ENCODE data around the gene EMC9.

EMC9 gene

GRCh38 chr14:24177041-24177825 lies 35.8 kb upstream of the EMC9 start:
- no peak for TF ChIP-seq POLR2AphosphoS5 (IDR thresholded peaks at IDR 0.05; ENCODE audit: low read depth, low read length)
- no peak for TF ChIP-seq FOXP2 (optimal IDR thresholded peaks at IDR 0.05; ENCODE audit: borderline replicate concordance, extremely low read depth, extremely low read length, insufficient read depth)
- no peak for TF ChIP-seq SIN3A (IDR thresholded peaks at IDR 0.05; ENCODE audit: borderline replicate concordance, insufficient read depth, low read length)
- no peak for TF ChIP-seq REST (IDR thresholded peaks at IDR 0.05; ENCODE audit: insufficient read depth in 1 of 2, low read depth in 2 of 2, low read length in 2 of 2)
- no peak for TF ChIP-seq TAF1 (IDR thresholded peaks at IDR 0.05; ENCODE audit: borderline replicate concordance, insufficient read depth, low read length)

GRCh38 chr14:24176599-24176998 lies 35.2 kb upstream of the EMC9 start:
- TF ChIP-seq REST (IDR thresholded peaks at IDR 0.05; ENCODE audit: insufficient read depth in 1 of 2, low read depth in 2 of 2, low read length in 2 of 2) (no peak), POLR2AphosphoS5 (IDR thresholded peaks at IDR 0.05; ENCODE audit: low read depth, low read length) (no peak), FOXP2 (optimal IDR thresholded peaks at IDR 0.05; ENCODE audit: borderline replicate concordance, extremely low read depth, extremely low read length, insufficient read depth) (no peak), SIN3A (IDR thresholded peaks at IDR 0.05; ENCODE audit: borderline replicate concordance, insufficient read depth, low read length) (no peak), TAF1 (IDR thresholded peaks at IDR 0.05; ENCODE audit: borderline replicate concordance, insufficient read depth, low read length) (no peak)

GRCh38 chr14:24172871-24173281 lies 31.5 kb upstream of the EMC9 start:
- TF ChIP-seq SIN3A (IDR thresholded peaks at IDR 0.05; ENCODE audit: borderline replicate concordance, insufficient read depth, low read length): no peak
- no peak for TF ChIP-seq TAF1 (IDR thresholded peaks at IDR 0.05; ENCODE audit: borderline replicate concordance, insufficient read depth, low read length)
- TF ChIP-seq REST (IDR thresholded peaks at IDR 0.05; ENCODE audit: insufficient read depth in 1 of 2, low read depth in 2 of 2, low read length in 2 of 2): no peak
- no peak for TF ChIP-seq POLR2AphosphoS5 (IDR thresholded peaks at IDR 0.05; ENCODE audit: low read depth, low read length)
- TF ChIP-seq FOXP2 (optimal IDR thresholded peaks at IDR 0.05; ENCODE audit: borderline replicate concordance, extremely low read depth, extremely low read length, insufficient read depth): no peak

GRCh38 chr14:24172261-24172860 lies 31.0 kb upstream of the EMC9 start:
- TF ChIP-seq SIN3A (IDR thresholded peaks at IDR 0.05; ENCODE audit: borderline replicate concordance, insufficient read depth, low read length) (no peak), POLR2AphosphoS5 (IDR thresholded peaks at IDR 0.05; ENCODE audit: low read depth, low read length) (no peak), REST (IDR thresholded peaks at IDR 0.05; ENCODE audit: insufficient read depth in 1 of 2, low read depth in 2 of 2, low read length in 2 of 2) (no peak), FOXP2 (optimal IDR thresholded peaks at IDR 0.05; ENCODE audit: borderline replicate concordance, extremely low read depth, extremely low read length, insufficient read depth) (no peak), TAF1 (IDR thresholded peaks at IDR 0.05; ENCODE audit: borderline replicate concordance, insufficient read depth, low read length) (no peak)

All from PFSK-1 (cell line).